ENCODE data around the gene OCEL1.
"Not testable (repeated sequence)": the region's sequence is repeated elsewhere in the genome, so short reads cannot be mapped to it uniquely, and the experiment has no call there.

The OCEL1 gene

GRCh38 chr19:17185590-17185989 is 40.4 kb upstream of the OCEL1 start:
- no peak for TF ChIP-seq CTCF (IDR thresholded peaks at IDR 0.05; ENCODE audit: low read depth, low read length, missing control alignments)

GRCh38 chr19:17191736-17192135 is 34.3 kb upstream of the OCEL1 start:
- H3K4me3 ChIP-seq (ENCODE audit: low read depth, low read length); in situ Hi-C loops (cut with HindIII; ENCODE audit: low sequenced_read_pairs); DNase-seq (ENCODE audit: low read depth): not testable (repeated sequence)

More at GRCh38 chr19:17185590-17185989, 40.4 kb upstream of the OCEL1 start:
- no peak overlapping the region for H3K4me3 ChIP-seq (ENCODE audit: low read depth, low read length)
- no peak for DNase-seq (ENCODE audit: low read depth)
- in situ Hi-C loops (cut with HindIII; ENCODE audit: low sequenced_read_pairs): no loop called here

- in situ Hi-C loops (cut with HindIII; ENCODE audit: low sequenced_read_pairs): no loop called here
- no peak for DNase-seq (ENCODE audit: low read depth)
- no peak for TF ChIP-seq CTCF (IDR thresholded peaks at IDR 0.05; ENCODE audit: low read depth, low read length, missing control alignments)
- no peak overlapping the region for H3K4me3 ChIP-seq (ENCODE audit: low read depth, low read length)
Measured at GRCh38 chr19:17192751-17193150, 33.3 kb upstream of the OCEL1 start.

GRCh38 chr19:17194608-17195007 is 31.4 kb upstream of the OCEL1 start:
- no peak for DNase-seq (ENCODE audit: low read depth)
- in situ Hi-C loops (cut with HindIII; ENCODE audit: low sequenced_read_pairs): no loop called here
- TF ChIP-seq CTCF (IDR thresholded peaks at IDR 0.05; ENCODE audit: low read depth, low read length, missing control alignments): no peak
- no peak overlapping the region for H3K4me3 ChIP-seq (ENCODE audit: low read depth, low read length)

- no peak overlapping the region for H3K4me3 ChIP-seq (ENCODE audit: low read depth, low read length)
- no peak for DNase-seq (ENCODE audit: low read depth)
- TF ChIP-seq CTCF (IDR thresholded peaks at IDR 0.05; ENCODE audit: low read depth, low read length, missing control alignments): no peak
- in situ Hi-C loops (cut with HindIII; ENCODE audit: low sequenced_read_pairs): no loop called here
Measured at GRCh38 chr19:17195106-17195505, 30.9 kb upstream of the OCEL1 start.

- no peak for DNase-seq (ENCODE audit: low read depth)
- no peak overlapping the region for H3K4me3 ChIP-seq (ENCODE audit: low read depth, low read length)
- no peak for TF ChIP-seq CTCF (IDR thresholded peaks at IDR 0.05; ENCODE audit: low read depth, low read length, missing control alignments)
- in situ Hi-C loops (cut with HindIII; ENCODE audit: low sequenced_read_pairs): no loop called here
Measured at GRCh38 chr19:17196610-17197009, 29.4 kb upstream of the OCEL1 start.

- H3K4me3 ChIP-seq (ENCODE audit: low read depth, low read length): no peak overlapping the region
- TF ChIP-seq CTCF (IDR thresholded peaks at IDR 0.05; ENCODE audit: low read depth, low read length, missing control alignments): no peak
- in situ Hi-C loops (cut with HindIII; ENCODE audit: low sequenced_read_pairs): no loop called here
- DNase-seq (ENCODE audit: low read depth): no peak
Measured at GRCh38 chr19:17197666-17198065, 28.4 kb upstream of the OCEL1 start.
